ENCODE measurements around the gene SEPTIN8.

SEPTIN8 gene

GRCh38 chr5:132773601-132774355 lies 3.3 kb downstream of the SEPTIN8 start:
- H3K36me3 ChIP-seq (ENCODE audit: control insufficient read depth in 4 of 4, insufficient read depth in 4 of 4, low read length in 3 of 4) = no peaks in the 10 kb centered on the region
- CTCF ChIA-PET = interaction anchor here (0.9 to 3.2 kb wide), 6 partner anchors 9 to 44 kb away, joined by 3 to 10 read pairs (median 4); no protein-coding TSS in a partner anchor
- WGBS (ENCODE audit: insufficient coverage) = 77% methylated on average over 8 of the region's 12 CpGs
- no peak overlapping the region for H3K4me3 ChIP-seq (ENCODE audit: control insufficient read depth in 1 of 7, extremely low read depth in 1 of 7, insufficient read depth in 4 of 7, low read depth in 2 of 7, low read length in 6 of 7)
- H3K27me3 ChIP-seq (replicated peaks in 2 of 5; ENCODE audit: control insufficient read depth in 4 of 5, insufficient read depth in 5 of 5, low read length in 4 of 5) = peaks cover 0 to 44% (median 33%) of the 10 kb centered on the region in 5 experiments
- DNase-seq = peak in 2 of 3 donors; percentile 38 to 63
- peaks cover 0 to 18% (median 14%) of the 10 kb centered on the region in 4 experiments for H3K4me1 ChIP-seq (ENCODE audit: control extremely low read depth in 1 of 4, control insufficient read depth in 4 of 4, insufficient read depth in 4 of 4, low read length in 3 of 4)
- no peak overlapping the region for H3K27ac ChIP-seq (ENCODE audit: insufficient read depth in 1 of 2, low read depth in 1 of 2, low read length in 2 of 2, poor library complexity in 1 of 2, severe bottlenecking in 2 of 2)
- H3K9me3 ChIP-seq (ENCODE audit: control extremely low read depth in 1 of 5, control insufficient read depth in 4 of 5, insufficient read depth in 2 of 5, low read depth in 1 of 5, low read length in 4 of 5) = no peaks in the 10 kb centered on the region
- POLR2A ChIA-PET = no interaction called here

DNA sequence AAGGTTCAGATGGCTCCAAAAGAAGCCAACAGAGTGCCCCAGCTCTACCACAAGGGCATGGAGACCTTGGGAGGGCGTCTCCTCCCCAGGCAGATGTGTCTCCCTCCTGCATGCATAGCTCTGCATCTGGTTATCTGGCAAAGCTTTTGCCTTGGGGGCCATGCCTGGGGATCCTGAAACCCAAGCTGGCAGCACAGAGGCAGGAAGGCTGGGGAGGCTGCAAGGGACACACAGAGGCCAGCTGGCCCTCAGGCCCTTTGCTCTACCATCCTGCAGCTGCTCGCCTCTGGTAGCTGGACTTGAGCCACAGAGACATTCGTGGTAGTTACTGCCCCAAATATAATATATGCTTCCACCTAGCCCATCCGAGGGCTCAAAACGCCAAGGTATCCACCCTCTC lies 3.9 kb downstream of the SEPTIN8 start:
- POLR2A ChIA-PET = interaction anchor here (0.6 kb wide), 1 partner anchor 36 kb away, joined by 3 read pairs; the partner anchor contains the start of gene KIF3A
- no peak for DNase-seq
- WGBS (ENCODE audit: insufficient coverage) = 100% methylated on average over 4 of the region's 5 CpGs
- peaks cover 0 to 18% (median 14%) of the 10 kb centered on the region in 4 experiments for H3K4me1 ChIP-seq (ENCODE audit: control extremely low read depth in 1 of 4, control insufficient read depth in 4 of 4, insufficient read depth in 4 of 4, low read length in 3 of 4)
- no peaks in the 10 kb centered on the region for H3K9me3 ChIP-seq (ENCODE audit: control extremely low read depth in 1 of 5, control insufficient read depth in 4 of 5, insufficient read depth in 2 of 5, low read depth in 1 of 5, low read length in 4 of 5)
- CTCF ChIA-PET = interaction anchor here (0.9 to 3.2 kb wide), 6 partner anchors 8 to 44 kb away, joined by 3 to 10 read pairs (median 4); no protein-coding TSS in a partner anchor
- H3K27me3 ChIP-seq (replicated peaks in 2 of 5; ENCODE audit: control insufficient read depth in 4 of 5, insufficient read depth in 5 of 5, low read length in 4 of 5) = peaks cover 0 to 38% (median 28%) of the 10 kb centered on the region in 5 experiments
- no peak overlapping the region for H3K4me3 ChIP-seq (ENCODE audit: control insufficient read depth in 1 of 7, extremely low read depth in 1 of 7, insufficient read depth in 4 of 7, low read depth in 2 of 7, low read length in 6 of 7)
- no peaks in the 10 kb centered on the region for H3K36me3 ChIP-seq (ENCODE audit: control insufficient read depth in 4 of 4, insufficient read depth in 4 of 4, low read length in 3 of 4)
- no peak overlapping the region for H3K27ac ChIP-seq (ENCODE audit: insufficient read depth in 1 of 2, low read depth in 1 of 2, low read length in 2 of 2, poor library complexity in 1 of 2, severe bottlenecking in 2 of 2)

- 100% methylated on average over 6 of the region's 8 CpGs for WGBS (ENCODE audit: insufficient coverage)
- no peaks in the 10 kb centered on the region for H3K9me3 ChIP-seq (ENCODE audit: control extremely low read depth in 1 of 5, control insufficient read depth in 4 of 5, insufficient read depth in 2 of 5, low read depth in 1 of 5, low read length in 4 of 5)
- H3K27ac ChIP-seq (ENCODE audit: insufficient read depth in 1 of 2, low read depth in 1 of 2, low read length in 2 of 2, poor library complexity in 1 of 2, severe bottlenecking in 2 of 2) = no peak overlapping the region
- no peaks in the 10 kb centered on the region for H3K36me3 ChIP-seq (ENCODE audit: control insufficient read depth in 4 of 4, insufficient read depth in 4 of 4, low read length in 3 of 4)
- H3K27me3 ChIP-seq (replicated peaks in 2 of 5; ENCODE audit: control insufficient read depth in 4 of 5, insufficient read depth in 5 of 5, low read length in 4 of 5) = peaks cover 0 to 31% (median 25%) of the 10 kb centered on the region in 5 experiments
- H3K4me3 ChIP-seq (ENCODE audit: control insufficient read depth in 1 of 7, extremely low read depth in 1 of 7, insufficient read depth in 4 of 7, low read depth in 2 of 7, low read length in 6 of 7) = no peak overlapping the region
- CTCF ChIA-PET = interaction anchor here (1.0 to 3.2 kb wide), 5 partner anchors 7 to 25 kb away, joined by 3 to 10 read pairs (median 4); no protein-coding TSS in a partner anchor
- peaks cover 0 to 19% (median 12%) of the 10 kb centered on the region in 4 experiments for H3K4me1 ChIP-seq (ENCODE audit: control extremely low read depth in 1 of 4, control insufficient read depth in 4 of 4, insufficient read depth in 4 of 4, low read length in 3 of 4)
- DNase-seq = no peak
- POLR2A ChIA-PET = interaction anchor here (0.6 kb wide), 1 partner anchor 35 kb away, joined by 3 read pairs; the partner anchor contains the start of gene KIF3A
Observed at GRCh38 chr5:132772291-132773070, 4.6 kb downstream of the SEPTIN8 start.

DNA sequence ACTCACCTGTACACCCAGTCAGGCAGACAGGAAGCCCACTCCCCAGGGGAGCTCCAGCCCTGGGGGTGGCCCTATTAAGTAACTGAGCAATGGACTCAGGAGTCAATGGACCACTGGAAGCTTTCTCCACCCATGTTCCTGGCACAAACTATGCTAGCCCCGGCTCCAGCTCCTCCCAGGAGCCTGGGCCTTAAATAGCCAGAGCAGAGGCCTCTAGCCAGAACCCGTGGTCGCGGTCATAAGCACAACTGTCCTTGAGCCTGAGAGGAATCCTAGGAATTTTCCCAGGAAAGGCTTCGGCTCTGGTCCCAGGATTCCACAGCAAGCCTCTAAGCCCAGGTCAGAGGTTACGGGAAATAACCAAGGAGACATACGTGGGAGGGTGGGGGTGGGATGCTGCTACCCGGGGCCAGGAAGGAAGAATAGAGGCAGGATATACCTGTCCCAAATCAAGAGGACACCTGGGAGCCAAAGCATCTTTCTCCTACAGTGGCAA lies 5.5 kb downstream of the SEPTIN8 start:
- ChIA-PET CTCF (interaction anchor here (1.3 to 1.5 kb wide), 2 partner anchors 17 to 26 kb away, joined by 4 read pairs; no protein-coding TSS in a partner anchor), POLR2A (no interaction called here)
- Histone ChIP-seq H3K4me3 (ENCODE audit: control insufficient read depth in 1 of 7, extremely low read depth in 1 of 7, insufficient read depth in 4 of 7, low read depth in 2 of 7, low read length in 6 of 7) (no peak overlapping the region), H3K4me1 (ENCODE audit: control extremely low read depth in 1 of 4, control insufficient read depth in 4 of 4, insufficient read depth in 4 of 4, low read length in 3 of 4) (peaks cover 0 to 13% (median 6%) of the 10 kb centered on the region in 4 experiments), H3K27ac (ENCODE audit: insufficient read depth in 1 of 2, low read depth in 1 of 2, low read length in 2 of 2, poor library complexity in 1 of 2, severe bottlenecking in 2 of 2) (no peak overlapping the region), H3K27me3 (replicated peaks in 2 of 5; ENCODE audit: control insufficient read depth in 4 of 5, insufficient read depth in 5 of 5, low read length in 4 of 5) (peaks cover 0 to 25% (median 23%) of the 10 kb centered on the region in 5 experiments), H3K36me3 (ENCODE audit: control insufficient read depth in 4 of 4, insufficient read depth in 4 of 4, low read length in 3 of 4) (no peaks in the 10 kb centered on the region), H3K9me3 (ENCODE audit: control extremely low read depth in 1 of 5, control insufficient read depth in 4 of 5, insufficient read depth in 2 of 5, low read depth in 1 of 5, low read length in 4 of 5) (no peaks in the 10 kb centered on the region)
- DNase-seq = no peak
- WGBS (ENCODE audit: insufficient coverage) = 97% methylated on average over 8 of the region's 8 CpGs

DNA sequence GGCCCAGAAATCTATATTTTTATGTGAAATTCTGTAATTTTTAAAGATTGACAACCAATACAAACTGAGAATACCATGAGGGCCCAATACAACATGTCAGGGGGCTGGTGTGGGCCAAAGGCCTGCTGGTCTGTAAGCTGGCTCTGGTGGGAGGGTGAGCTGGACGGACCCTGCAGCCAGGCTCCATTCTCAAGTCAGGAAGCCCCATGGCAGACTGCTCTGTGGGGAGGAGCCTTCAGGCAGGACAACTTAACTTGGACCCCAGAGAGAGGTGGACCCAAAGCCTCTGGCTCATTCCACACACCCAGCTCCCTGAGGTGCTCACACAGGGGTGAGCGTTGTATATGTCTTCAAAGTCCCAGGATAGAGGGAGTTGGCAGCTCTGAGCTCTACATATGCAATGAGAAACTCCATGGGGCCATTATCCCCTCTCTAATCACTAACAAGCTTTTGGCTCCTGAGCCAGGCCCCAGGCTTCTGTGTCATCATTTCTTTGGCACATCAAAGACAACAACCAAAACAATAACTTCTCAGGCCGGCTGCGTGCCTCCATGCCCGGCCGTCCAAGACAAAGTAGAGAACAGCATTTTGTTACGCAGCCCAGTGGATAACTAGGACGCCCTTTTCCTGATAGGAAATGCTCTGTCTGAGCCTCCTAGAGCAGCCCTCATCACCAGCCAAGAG lies 6.4 kb downstream of the SEPTIN8 start:
- no peaks in the 10 kb centered on the region for H3K36me3 ChIP-seq (ENCODE audit: control insufficient read depth in 4 of 4, insufficient read depth in 4 of 4, low read length in 3 of 4)
- WGBS (ENCODE audit: insufficient coverage) = 98% methylated on average over 8 of the region's 8 CpGs
- H3K27ac ChIP-seq (ENCODE audit: insufficient read depth in 1 of 2, low read depth in 1 of 2, low read length in 2 of 2, poor library complexity in 1 of 2, severe bottlenecking in 2 of 2) = no peak overlapping the region
- ChIA-PET POLR2A (no interaction called here), CTCF (interaction anchor here (0.6 to 1.5 kb wide), 4 partner anchors 9 to 302 kb away, joined by 3 to 4 read pairs (median 4); no protein-coding TSS in a partner anchor)
- H3K4me3 ChIP-seq (ENCODE audit: control insufficient read depth in 1 of 7, extremely low read depth in 1 of 7, insufficient read depth in 4 of 7, low read depth in 2 of 7, low read length in 6 of 7) = no peak overlapping the region
- peaks cover 0 to 20% (median 13%) of the 10 kb centered on the region in 5 experiments for H3K27me3 ChIP-seq (replicated peaks in 2 of 5; ENCODE audit: control insufficient read depth in 4 of 5, insufficient read depth in 5 of 5, low read length in 4 of 5)
- H3K9me3 ChIP-seq (ENCODE audit: control extremely low read depth in 1 of 5, control insufficient read depth in 4 of 5, insufficient read depth in 2 of 5, low read depth in 1 of 5, low read length in 4 of 5) = no peaks in the 10 kb centered on the region
- no peak for DNase-seq
- peaks cover 0 to 6% (median 3%) of the 10 kb centered on the region in 4 experiments for H3K4me1 ChIP-seq (ENCODE audit: control extremely low read depth in 1 of 4, control insufficient read depth in 4 of 4, insufficient read depth in 4 of 4, low read length in 3 of 4)

DNA sequence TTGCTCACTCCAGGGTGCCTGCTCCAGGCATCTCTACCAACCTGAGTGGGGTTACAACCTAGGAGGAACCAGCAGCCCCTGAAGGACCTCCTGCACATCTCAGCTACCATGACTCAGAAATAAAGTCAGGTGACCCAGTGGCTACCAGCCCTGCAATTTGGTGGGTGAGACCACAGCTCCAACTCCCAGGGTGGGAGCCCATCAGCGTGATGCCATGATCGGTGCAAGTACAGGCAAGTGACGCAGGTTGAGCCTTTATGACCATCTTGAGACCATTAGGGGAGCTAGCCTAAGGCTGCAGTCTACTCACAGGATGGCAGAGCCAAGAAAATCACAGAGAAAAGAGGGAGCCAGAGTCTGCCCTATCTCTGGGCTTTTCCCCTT lies 8.6 kb downstream of the SEPTIN8 start:
- DNase-seq = peak in 2 of 3 donors; percentile 18 to 35
- no peaks in the 10 kb centered on the region for H3K36me3 ChIP-seq (ENCODE audit: control insufficient read depth in 4 of 4, insufficient read depth in 4 of 4, low read length in 3 of 4)
- ChIA-PET POLR2A (interaction anchor here (1.2 kb wide), 1 partner anchor 14 kb away, joined by 3 read pairs; no protein-coding TSS in a partner anchor), CTCF (interaction anchor here (1.0 to 4.5 kb wide), 3 partner anchors 13 to 242 kb away, joined by 3 to 42 read pairs (median 3); no protein-coding TSS in a partner anchor)
- peaks cover 0 to 6% (median 2%) of the 10 kb centered on the region in 4 experiments for H3K4me1 ChIP-seq (ENCODE audit: control extremely low read depth in 1 of 4, control insufficient read depth in 4 of 4, insufficient read depth in 4 of 4, low read length in 3 of 4)
- no peak overlapping the region for H3K4me3 ChIP-seq (ENCODE audit: control insufficient read depth in 1 of 7, extremely low read depth in 1 of 7, insufficient read depth in 4 of 7, low read depth in 2 of 7, low read length in 6 of 7)
- WGBS (ENCODE audit: insufficient coverage) = 93% methylated on average over 3 of the region's 3 CpGs
- H3K27ac ChIP-seq (ENCODE audit: insufficient read depth in 1 of 2, low read depth in 1 of 2, low read length in 2 of 2, poor library complexity in 1 of 2, severe bottlenecking in 2 of 2) = no peak overlapping the region
- H3K9me3 ChIP-seq (ENCODE audit: control extremely low read depth in 1 of 5, control insufficient read depth in 4 of 5, insufficient read depth in 2 of 5, low read depth in 1 of 5, low read length in 4 of 5) = no peaks in the 10 kb centered on the region
- peaks cover 0 to 7% (median 0%) of the 10 kb centered on the region in 5 experiments for H3K27me3 ChIP-seq (replicated peaks in 2 of 5; ENCODE audit: control insufficient read depth in 4 of 5, insufficient read depth in 5 of 5, low read length in 4 of 5)
